ENCODE measurements around the gene TSPAN14.
A peak's percentile ranks its signal among the peaks of the same experiment; 100 is the strongest.
"Not testable (repeated sequence)": the region's sequence is repeated elsewhere in the genome, so short reads cannot be mapped to it uniquely, and the experiment has no call there.

Gene TSPAN14

GRCh38 chr10:80471715-80472233 is 17.7 kb downstream of the TSPAN14 start:
- no peak for DNase-seq

GRCh38 chr10:80472234-80473095 is 18.4 kb downstream of the TSPAN14 start:
- no peak for DNase-seq

- DNase-seq, result no peak
Observed at GRCh38 chr10:80473096-80473657, 19.1 kb downstream of the TSPAN14 start.

- DNase-seq, result no peak
Observed at GRCh38 chr10:80473692-80474596, 19.8 kb downstream of the TSPAN14 start.

- DNase-seq, result no peak
Observed at GRCh38 chr10:80474597-80474910, 20.4 kb downstream of the TSPAN14 start.

- DNase-seq, result no peak
Observed at GRCh38 chr10:80474941-80475340, 20.8 kb downstream of the TSPAN14 start.

- DNase-seq, result not testable (repeated sequence)
Observed at GRCh38 chr10:80475641-80476040, 21.5 kb downstream of the TSPAN14 start.

GRCh38 chr10:80476685-80477084 is 22.6 kb downstream of the TSPAN14 start:
- DNase-seq, result no peak

GRCh38 chr10:80477813-80478212 is 23.7 kb downstream of the TSPAN14 start:
- no peak for DNase-seq

GRCh38 chr10:80480373-80480772 is 26.3 kb downstream of the TSPAN14 start:
- DNase-seq, result not testable (repeated sequence)

- DNase-seq, result no peak
Observed at GRCh38 chr10:80480852-80481251, 26.7 kb downstream of the TSPAN14 start.

- DNase-seq, result no peak
Observed at GRCh38 chr10:80484243-80484642, 30.1 kb downstream of the TSPAN14 start.

- no peak for DNase-seq
Observed at GRCh38 chr10:80484676-80485075, 30.6 kb downstream of the TSPAN14 start.

GRCh38 chr10:80485076-80485945 is 31.2 kb downstream of the TSPAN14 start:
- DNase-seq, result no peak

- no peak for DNase-seq
Observed at GRCh38 chr10:80485946-80486764, 32.0 kb downstream of the TSPAN14 start.

GRCh38 chr10:80486785-80487420 is 32.8 kb downstream of the TSPAN14 start:
- no peak for DNase-seq

GRCh38 chr10:80487421-80487785 is 33.3 kb downstream of the TSPAN14 start:
- DNase-seq, result no peak

- DNase-seq, result peak in 2 of 14 donors; percentile 32 to 42
Observed at GRCh38 chr10:80487791-80488538, 33.9 kb downstream of the TSPAN14 start.

GRCh38 chr10:80488539-80489066 is 34.5 kb downstream of the TSPAN14 start:
- DNase-seq, result no peak

Measured in C1 segment of cervical spinal cord (tissue), 14 donors.